CD14-positive monocyte (primary cell): Measurements from ENCODE around the gene ARID1B. TPM values are rescaled to one million over a fixed set of nuclear protein-coding genes. Genes with fewer than 3 reads are reported as not detected.

Source experiments
- DNase-seq, 3 donors: peaks; one replicate each; pipeline ENCODE4 v3.0.0-alpha.2; 2011 to 2022
- H2AFZ ChIP-seq: 2 replicates; pipeline ENCODE4 v1.6.0; 2012; ENCODE audit warnings: mild to moderate bottlenecking, low read depth, low read length, inconsistent platforms; ENCODE audit not compliant: insufficient read depth, poor library complexity, severe bottlenecking
- H3K27ac ChIP-seq, 2 donors: 1 replicate in 1 of 2; 2 replicates in 1 of 2; pipeline ENCODE4 v1.5.1; 2012 to 2013; ENCODE audit warnings: low read length in 2 of 2, control low read depth in 1 of 2, inconsistent platforms in 1 of 2, low read depth in 1 of 2, mild to moderate bottlenecking in 1 of 2
- H3K27me3 ChIP-seq, 2 donors: one replicate each; pipeline versions ENCODE4 v1.6.0 to v1.6.1; 2011 to 2013; ENCODE audit warnings: low read length in 2 of 2; ENCODE audit not compliant: control insufficient read depth in 2 of 2, insufficient read depth in 2 of 2
- H3K36me3 ChIP-seq, 2 donors: replicated peaks in 1 of 2; 1 replicate in 1 of 2; 2 replicates in 1 of 2; pipeline versions ENCODE4 v1.5.1 to v1.6.1; 2012 to 2013; ENCODE audit warnings: low read length in 2 of 2, control low read depth in 1 of 2, inconsistent platforms in 1 of 2, mild to moderate bottlenecking in 1 of 2; ENCODE audit not compliant: insufficient read depth in 2 of 2, control insufficient read depth in 1 of 2
- H3K4me1 ChIP-seq, 2 donors: 1 replicate in 1 of 2; 2 replicates in 1 of 2; pipeline versions ENCODE4 v1.5.1 to v1.6.1; 2012 to 2013; ENCODE audit warnings: low read length in 2 of 2, control low read depth in 1 of 2, inconsistent platforms in 1 of 2, mild to moderate bottlenecking in 1 of 2, moderate library complexity in 1 of 2; ENCODE audit not compliant: insufficient read depth in 2 of 2, control insufficient read depth in 1 of 2
- H3K4me2 ChIP-seq: replicated peaks from 2 replicates; pipeline ENCODE3; 2012; ENCODE audit warnings: low read length, moderate library complexity, mild to moderate bottlenecking; ENCODE audit not compliant: poor library complexity, severe bottlenecking; ENCODE audit errors: extremely low read depth
- H3K4me3 ChIP-seq, 3 experiments: fragments of 200-600 bp in 1 of 3; sonication (generic) in 1 of 3; replicated peaks in 1 of 3; 1 replicate in 2 of 3; 2 replicates in 1 of 3; pipeline ENCODE4 v1.5.1; 2011 to 2013; ENCODE audit warnings: low read length in 3 of 3, mild to moderate bottlenecking in 3 of 3, control low read depth in 2 of 3, low read depth in 2 of 3, inconsistent platforms in 1 of 3, moderate library complexity in 1 of 3
- H3K79me2 ChIP-seq: 2 replicates; pipeline ENCODE4 v1.6.0; 2012; ENCODE audit warnings: mild to moderate bottlenecking, control low read depth, inconsistent platforms, low read length, moderate library complexity; ENCODE audit not compliant: insufficient read depth
- H3K9ac ChIP-seq: 2 replicates; pipeline ENCODE4 v1.6.0; 2017; ENCODE audit warnings: low read length, mild to moderate bottlenecking; ENCODE audit not compliant: insufficient read depth, poor library complexity, severe bottlenecking
- H3K9me3 ChIP-seq, 2 donors: replicated peaks in 1 of 2; 1 replicate in 1 of 2; 2 replicates in 1 of 2; pipeline versions ENCODE4 v1.5.1 to v1.6.1; 2012 to 2013; ENCODE audit warnings: low read length in 2 of 2, control low read depth in 1 of 2; ENCODE audit not compliant: control insufficient read depth in 1 of 2, insufficient read depth in 1 of 2
- H4K20me1 ChIP-seq: 2 replicates; pipeline ENCODE4 v1.6.0; 2012; ENCODE audit warnings: mild to moderate bottlenecking, low read length, control low read depth, moderate library complexity; ENCODE audit not compliant: insufficient read depth
- H3K27ac Mint-ChIP-seq, 7 donors: one replicate each; pipeline ENCODE4 v1.8.0; 2020; ENCODE audit warnings: mild to moderate bottlenecking in 7 of 7, mixed read lengths in 7 of 7, moderate library complexity in 6 of 7, inconsistent platforms in 2 of 7
- H3K27me3 Mint-ChIP-seq, 3 donors: one replicate each; pipeline ENCODE4 v1.8.0; 2021 to 2022; ENCODE audit warnings: low read depth in 3 of 3, mild to moderate bottlenecking in 3 of 3, mixed read lengths in 3 of 3, moderate library complexity in 3 of 3, inconsistent platforms in 1 of 3
- H3K36me3 Mint-ChIP-seq, 2 donors: one replicate each; pipeline ENCODE4 v1.8.0; 2020; ENCODE audit warnings: mixed read lengths in 2 of 2, inconsistent platforms in 1 of 2, mild to moderate bottlenecking in 1 of 2
- H3K4me1 Mint-ChIP-seq: one replicate; pipeline ENCODE4 v1.8.0; 2020; ENCODE audit warnings: mild to moderate bottlenecking, mixed read lengths
- H3K4me3 Mint-ChIP-seq, 2 donors: one replicate each; pipeline ENCODE4 v1.8.0; 2020; ENCODE audit warnings: mild to moderate bottlenecking in 2 of 2, mixed read lengths in 2 of 2, moderate library complexity in 1 of 2
- H3K9me3 Mint-ChIP-seq, 7 donors: one replicate each; pipeline ENCODE4 v1.8.0; 2020 to 2022; ENCODE audit warnings: mixed read lengths in 7 of 7, mild to moderate bottlenecking in 6 of 7, moderate library complexity in 6 of 7, inconsistent platforms in 2 of 7
- WGBS: methylation state at CpG from one replicate; pipeline ENCODE4 v1.1.5; 2013; ENCODE audit warnings: missing lambda C conversion rate; ENCODE audit not compliant: insufficient coverage; 5-methylcytosine and 5-hydroxymethylcytosine counted together
- intact Hi-C, 2 donors: fragments of 100-400 bp; cut with micrococcal nuclease; formaldehyde crosslinking; loops; one replicate each; pipeline versions ENCODE4 v1.15.0 to v1.15.1; 2023
- polyA plus RNA-seq, 3 donors: library from polyadenylated mRNA; depleted of rRNA in 1 of 3; unstranded in 2 of 3; stranded (reverse) in 1 of 3; fragments of 300-500 nt in 2 of 3; fragments of >200 nt in 1 of 3; fragmentation: Illumina TruSeq in 2 of 3; gene quantifications; 1 replicate in 2 of 3; 2 replicates in 1 of 3; pipeline ENCODE4 v1.2.3, GENCODE V29; 2012 to 2021
- TF ChIP-seq, protein P1 (sequence below): fragments of 200-600 bp; IDR thresholded peaks from one replicate; pipeline ENCODE4 v1.8.0; 2022; ENCODE audit warnings: antibody characterized with exemption, mild to moderate bottlenecking

Gene ARID1B
- polyA plus RNA-seq, 3 donors, result 3.2 to 22.1 (median 3.8) TPM

DNA sequence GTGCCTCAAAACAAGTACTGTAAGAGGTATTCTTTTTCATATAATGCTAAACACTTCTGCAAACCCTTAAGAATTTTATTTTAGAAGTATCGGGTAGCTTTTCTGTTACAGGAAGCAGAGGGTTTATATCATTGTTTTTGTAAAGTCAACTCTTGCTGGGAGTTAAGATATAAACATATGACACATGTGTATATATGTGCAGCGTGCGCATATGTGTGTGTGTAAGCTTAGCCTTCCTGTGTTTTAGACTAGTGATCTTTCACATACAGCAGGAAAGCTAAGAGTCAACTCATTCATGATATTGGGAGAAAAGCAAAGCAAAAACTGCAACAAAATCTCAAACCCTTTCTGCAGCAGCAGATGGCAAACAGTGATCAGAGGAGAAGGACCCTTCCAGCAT is 102.4 kb downstream of the ARID1B start:
- peaks cover 11 to 33% of the 10 kb centered on the region in 2 donors for H3K4me1 ChIP-seq
- H3K4me1 Mint-ChIP-seq, result peaks cover 48% of the 10 kb centered on the region
- H3K9ac ChIP-seq, result no peak overlapping the region
- H3K27ac ChIP-seq, result no peak overlapping the region
- no CpG with 5 or more reads among the region's 3 CpGs for WGBS
- TF ChIP-seq, protein P1, sequence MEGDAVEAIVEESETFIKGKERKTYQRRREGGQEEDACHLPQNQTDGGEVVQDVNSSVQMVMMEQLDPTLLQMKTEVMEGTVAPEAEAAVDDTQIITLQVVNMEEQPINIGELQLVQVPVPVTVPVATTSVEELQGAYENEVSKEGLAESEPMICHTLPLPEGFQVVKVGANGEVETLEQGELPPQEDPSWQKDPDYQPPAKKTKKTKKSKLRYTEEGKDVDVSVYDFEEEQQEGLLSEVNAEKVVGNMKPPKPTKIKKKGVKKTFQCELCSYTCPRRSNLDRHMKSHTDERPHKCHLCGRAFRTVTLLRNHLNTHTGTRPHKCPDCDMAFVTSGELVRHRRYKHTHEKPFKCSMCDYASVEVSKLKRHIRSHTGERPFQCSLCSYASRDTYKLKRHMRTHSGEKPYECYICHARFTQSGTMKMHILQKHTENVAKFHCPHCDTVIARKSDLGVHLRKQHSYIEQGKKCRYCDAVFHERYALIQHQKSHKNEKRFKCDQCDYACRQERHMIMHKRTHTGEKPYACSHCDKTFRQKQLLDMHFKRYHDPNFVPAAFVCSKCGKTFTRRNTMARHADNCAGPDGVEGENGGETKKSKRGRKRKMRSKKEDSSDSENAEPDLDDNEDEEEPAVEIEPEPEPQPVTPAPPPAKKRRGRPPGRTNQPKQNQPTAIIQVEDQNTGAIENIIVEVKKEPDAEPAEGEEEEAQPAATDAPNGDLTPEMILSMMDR, result no peak
- peaks cover 100% of the 10 kb centered on the region for H4K20me1 ChIP-seq
- no peak for DNase-seq
- no peak overlapping the region for H2AFZ ChIP-seq
- no peaks in the 10 kb centered on the region for H3K27me3 ChIP-seq
- peaks cover 0 to 2% (median 0%) of the 10 kb centered on the region in 7 donors for H3K9me3 Mint-ChIP-seq
- peaks cover 94% of the 10 kb centered on the region for H3K79me2 ChIP-seq
- H3K4me3 ChIP-seq, result no peak overlapping the region
- peak overlapping the region in 2 of 7 donors; percentile 2 to 51 for H3K27ac Mint-ChIP-seq
- intact Hi-C loops, result no loop called here
- H3K27me3 Mint-ChIP-seq, result peaks cover 0 to 1% (median 0%) of the 10 kb centered on the region in 3 donors
- H3K4me2 ChIP-seq, result no peak overlapping the region
- H3K36me3 ChIP-seq, result no peaks in the 10 kb centered on the region
- peaks cover 0 to 4% of the 10 kb centered on the region in 2 donors for H3K36me3 Mint-ChIP-seq
- H3K4me3 Mint-ChIP-seq, result no peak overlapping the region
- no peaks in the 10 kb centered on the region for H3K9me3 ChIP-seq

DNA sequence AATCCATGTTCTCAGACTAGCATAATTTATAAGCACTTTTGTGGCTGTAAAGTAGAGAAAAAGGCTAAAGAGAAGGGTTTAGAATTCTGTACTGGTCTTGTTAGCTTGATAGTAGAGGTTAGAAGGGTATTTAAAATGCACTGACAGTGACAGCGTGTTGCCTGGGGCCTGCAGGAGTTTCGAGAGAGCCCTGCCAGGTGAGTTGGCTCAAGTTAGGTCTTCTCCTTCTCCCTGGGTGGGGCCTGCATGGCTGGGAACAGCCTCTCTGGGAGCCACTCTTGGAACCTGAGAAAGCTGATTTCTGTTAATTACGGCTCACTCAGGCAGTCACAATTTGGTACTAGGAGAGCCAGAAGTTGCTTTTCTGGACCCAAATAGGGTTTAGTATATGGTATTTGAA is 103.7 kb downstream of the ARID1B start:
- 100% methylated on average over 3 of the region's 3 CpGs for WGBS
- no peaks in the 10 kb centered on the region for H3K9me3 ChIP-seq
- peaks cover 0 to 3% of the 10 kb centered on the region in 2 donors for H3K36me3 Mint-ChIP-seq
- H2AFZ ChIP-seq, result no peak overlapping the region
- TF ChIP-seq, protein P1, result no peak
- H4K20me1 ChIP-seq, result peaks cover 100% of the 10 kb centered on the region
- H3K9me3 Mint-ChIP-seq, result peaks cover 0 to 2% (median 0%) of the 10 kb centered on the region in 7 donors
- H3K4me2 ChIP-seq, result no peak overlapping the region
- H3K27ac ChIP-seq, result peak overlapping the region in 1 of 2 donors; percentile 30
- H3K27me3 ChIP-seq, result no peaks in the 10 kb centered on the region
- H3K27ac Mint-ChIP-seq, result no peak overlapping the region
- intact Hi-C loops, result no loop called here
- no peaks in the 10 kb centered on the region for H3K36me3 ChIP-seq
- H3K9ac ChIP-seq, result no peak overlapping the region
- peaks cover 85% of the 10 kb centered on the region for H3K79me2 ChIP-seq
- DNase-seq, result no peak
- H3K27me3 Mint-ChIP-seq, result peaks cover 0 to 1% (median 0%) of the 10 kb centered on the region in 3 donors
- no peak overlapping the region for H3K4me3 Mint-ChIP-seq
- no peak overlapping the region for H3K4me3 ChIP-seq
- peaks cover 52% of the 10 kb centered on the region for H3K4me1 Mint-ChIP-seq
- peaks cover 11 to 35% of the 10 kb centered on the region in 2 donors for H3K4me1 ChIP-seq
